Measurements from ENCODE around the gene FES.
A peak's percentile ranks its signal among the peaks of the same experiment; 100 is the strongest.
"Not testable (repeated sequence)": the region's sequence is repeated elsewhere in the genome, so short reads cannot be mapped to it uniquely, and the experiment has no call there.

FES gene

GRCh38 chr15:90883976-90884718 lies at the start of gene FES:
Gene FES, plus strand, starts transcription at chr15:90884504. Its CDS starts 542 bp downstream, at chr15:90885046.
- no peak for DNase-seq

- no peak for DNase-seq
Measured at GRCh38 chr15:90834626-90835025, 49.7 kb upstream of the FES start.

- DNase-seq: no peak
Measured at GRCh38 chr15:90836296-90836871, 47.9 kb upstream of the FES start.

- no peak for DNase-seq
Measured at GRCh38 chr15:90837094-90837493, 47.2 kb upstream of the FES start.

- DNase-seq: no peak
Measured at GRCh38 chr15:90838139-90838538, 46.2 kb upstream of the FES start.

GRCh38 chr15:90838544-90838943 lies 45.8 kb upstream of the FES start:
- DNase-seq: no peak

GRCh38 chr15:90839187-90840071 lies 44.9 kb upstream of the FES start:
- DNase-seq: peak; percentile 45

- DNase-seq: no peak
Measured at GRCh38 chr15:90840157-90840855, 44.0 kb upstream of the FES start.

GRCh38 chr15:90840954-90841353 lies 43.4 kb upstream of the FES start:
- no peak for DNase-seq

- no peak for DNase-seq
Measured at GRCh38 chr15:90844696-90845095, 39.6 kb upstream of the FES start.

GRCh38 chr15:90845201-90845949 lies 38.9 kb upstream of the FES start:
- DNase-seq: peak; percentile 4

- not testable (repeated sequence) for DNase-seq
Measured at GRCh38 chr15:90849424-90849823, 34.9 kb upstream of the FES start.

- no peak for DNase-seq
Measured at GRCh38 chr15:90851114-90851513, 33.2 kb upstream of the FES start.

- DNase-seq: no peak
Measured at GRCh38 chr15:90851940-90852339, 32.4 kb upstream of the FES start.

GRCh38 chr15:90855139-90855538 lies 29.2 kb upstream of the FES start:
- no peak for DNase-seq

GRCh38 chr15:90857337-90857736 lies 27.0 kb upstream of the FES start:
- DNase-seq: no peak

- DNase-seq: no peak
Measured at GRCh38 chr15:90857883-90858443, 26.3 kb upstream of the FES start.

- no peak for DNase-seq
Measured at GRCh38 chr15:90859234-90860131, 24.8 kb upstream of the FES start.

- DNase-seq: no peak
Measured at GRCh38 chr15:90860450-90860849, 23.9 kb upstream of the FES start.

- DNase-seq: peak; percentile 18
Measured at GRCh38 chr15:90860942-90861675, 23.2 kb upstream of the FES start.

Measured in SIG-M5 (cell line).